Measurements from ENCODE around the gene PPP5C.

- TF ChIP-seq, protein P1, sequence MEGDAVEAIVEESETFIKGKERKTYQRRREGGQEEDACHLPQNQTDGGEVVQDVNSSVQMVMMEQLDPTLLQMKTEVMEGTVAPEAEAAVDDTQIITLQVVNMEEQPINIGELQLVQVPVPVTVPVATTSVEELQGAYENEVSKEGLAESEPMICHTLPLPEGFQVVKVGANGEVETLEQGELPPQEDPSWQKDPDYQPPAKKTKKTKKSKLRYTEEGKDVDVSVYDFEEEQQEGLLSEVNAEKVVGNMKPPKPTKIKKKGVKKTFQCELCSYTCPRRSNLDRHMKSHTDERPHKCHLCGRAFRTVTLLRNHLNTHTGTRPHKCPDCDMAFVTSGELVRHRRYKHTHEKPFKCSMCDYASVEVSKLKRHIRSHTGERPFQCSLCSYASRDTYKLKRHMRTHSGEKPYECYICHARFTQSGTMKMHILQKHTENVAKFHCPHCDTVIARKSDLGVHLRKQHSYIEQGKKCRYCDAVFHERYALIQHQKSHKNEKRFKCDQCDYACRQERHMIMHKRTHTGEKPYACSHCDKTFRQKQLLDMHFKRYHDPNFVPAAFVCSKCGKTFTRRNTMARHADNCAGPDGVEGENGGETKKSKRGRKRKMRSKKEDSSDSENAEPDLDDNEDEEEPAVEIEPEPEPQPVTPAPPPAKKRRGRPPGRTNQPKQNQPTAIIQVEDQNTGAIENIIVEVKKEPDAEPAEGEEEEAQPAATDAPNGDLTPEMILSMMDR (IDR thresholded peaks at IDR 0.05), result no peak
- TF ChIP-seq EP300 (IDR thresholded peaks at IDR 0.05), result no peak
These were observed 62.3 kb downstream of the PPP5C start for GRCh38 chr19:46409191-46409590.
